ENCODE results near the gene EPOP. TPM values are rescaled to one million over a fixed set of nuclear protein-coding genes. Genes with fewer than 3 reads are reported as not detected.

The EPOP gene
- total and polyA plus RNA-seq, 2 experiments from 2014 or later, result 0.42 to 2.4 TPM

DNA sequence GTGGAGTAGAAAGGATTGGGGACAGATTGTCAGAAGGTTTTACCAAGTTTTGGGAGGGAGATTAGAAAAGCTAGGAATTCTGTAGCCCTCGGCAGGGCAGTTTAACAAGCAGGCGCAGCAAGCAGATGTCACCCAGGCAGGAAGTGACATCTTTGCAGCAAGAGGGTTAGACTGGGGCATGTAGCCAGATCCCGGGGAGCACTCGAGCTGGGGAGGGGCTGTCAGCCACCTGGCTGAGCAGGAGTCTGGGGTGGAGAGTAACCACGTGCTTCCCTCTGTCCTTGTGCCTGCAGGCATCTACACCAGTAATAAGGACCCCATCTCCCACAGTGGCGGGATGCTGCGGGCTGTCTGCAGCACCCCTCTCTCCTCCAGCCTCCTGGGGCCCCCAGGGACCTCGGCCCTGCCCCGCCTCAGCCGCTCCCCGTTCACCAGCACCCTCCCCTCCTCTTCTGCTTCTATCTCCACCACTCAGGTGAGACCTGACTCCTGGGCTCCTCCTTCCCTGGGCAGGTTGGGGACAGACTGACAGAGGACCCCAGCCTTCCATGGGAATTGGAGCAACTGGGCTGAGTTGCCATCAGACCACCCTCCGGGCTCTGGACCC lies 42.5 kb upstream of the EPOP start (continued):
- TF ChIP-seq, protein P1, sequence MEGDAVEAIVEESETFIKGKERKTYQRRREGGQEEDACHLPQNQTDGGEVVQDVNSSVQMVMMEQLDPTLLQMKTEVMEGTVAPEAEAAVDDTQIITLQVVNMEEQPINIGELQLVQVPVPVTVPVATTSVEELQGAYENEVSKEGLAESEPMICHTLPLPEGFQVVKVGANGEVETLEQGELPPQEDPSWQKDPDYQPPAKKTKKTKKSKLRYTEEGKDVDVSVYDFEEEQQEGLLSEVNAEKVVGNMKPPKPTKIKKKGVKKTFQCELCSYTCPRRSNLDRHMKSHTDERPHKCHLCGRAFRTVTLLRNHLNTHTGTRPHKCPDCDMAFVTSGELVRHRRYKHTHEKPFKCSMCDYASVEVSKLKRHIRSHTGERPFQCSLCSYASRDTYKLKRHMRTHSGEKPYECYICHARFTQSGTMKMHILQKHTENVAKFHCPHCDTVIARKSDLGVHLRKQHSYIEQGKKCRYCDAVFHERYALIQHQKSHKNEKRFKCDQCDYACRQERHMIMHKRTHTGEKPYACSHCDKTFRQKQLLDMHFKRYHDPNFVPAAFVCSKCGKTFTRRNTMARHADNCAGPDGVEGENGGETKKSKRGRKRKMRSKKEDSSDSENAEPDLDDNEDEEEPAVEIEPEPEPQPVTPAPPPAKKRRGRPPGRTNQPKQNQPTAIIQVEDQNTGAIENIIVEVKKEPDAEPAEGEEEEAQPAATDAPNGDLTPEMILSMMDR (conservative IDR thresholded peaks at IDR 0.05; ENCODE audit: low read depth in 2 of 2), result no peak
- TF ChIP-seq EZH2 (IDR thresholded peaks at IDR 0.05; ENCODE audit: low read depth, unreplicated experiment) (no peak), POLR2AphosphoS5 (IDR thresholded peaks at IDR 0.05; ENCODE audit: low read depth) (no peak)

DNA sequence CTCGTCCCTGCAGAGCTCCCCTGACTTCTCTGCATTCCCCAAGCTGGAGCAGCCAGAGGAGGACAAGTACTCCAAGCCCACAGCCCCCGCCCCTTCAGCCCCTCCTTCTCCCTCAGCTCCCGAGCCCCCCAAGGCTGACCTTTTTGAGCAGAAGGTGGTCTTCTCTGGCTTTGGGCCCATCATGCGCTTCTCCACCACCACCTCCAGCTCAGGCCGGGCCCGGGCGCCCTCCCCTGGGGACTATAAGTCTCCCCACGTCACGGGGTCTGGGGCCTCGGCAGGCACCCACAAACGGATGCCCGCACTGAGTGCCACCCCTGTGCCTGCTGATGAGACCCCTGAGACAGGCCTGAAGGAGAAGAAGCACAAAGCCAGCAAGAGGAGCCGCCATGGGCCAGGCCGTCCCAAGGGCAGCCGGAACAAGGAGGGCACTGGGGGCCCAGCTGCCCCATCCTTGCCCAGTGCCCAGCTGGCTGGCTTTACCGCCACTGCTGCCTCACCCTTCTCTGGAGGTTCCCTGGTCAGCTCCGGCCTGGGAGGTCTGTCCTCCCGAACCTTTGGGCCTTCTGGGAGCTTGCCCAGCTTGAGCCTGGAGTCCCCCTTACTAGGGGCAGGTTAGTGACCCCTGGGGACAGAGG lies 41.7 kb upstream of the EPOP start:
- Mint-ChIP-seq H3K27me3 (ENCODE audit: insufficient read depth, low read depth, poor library complexity) (peaks cover 33% of the 10 kb centered on the region), H3K4me1 (peaks cover 75% of the 10 kb centered on the region), H3K9me3 (no peaks in the 10 kb centered on the region; the same call in 1 of the 3 replicates), H3K27ac (no peak overlapping the region), H3K4me3 (no peak overlapping the region), H3K36me3 (ENCODE audit: low read depth) (peaks cover 14% of the 10 kb centered on the region)
- Histone ChIP-seq H3K9me2 (ENCODE audit: insufficient read depth) (no peaks in the 10 kb centered on the region), H3K4me2 (no peak overlapping the region), H3K27ac (ENCODE audit: low read depth) (no peak overlapping the region), H3K27me3 (ENCODE audit: insufficient read depth) (peaks cover 31% of the 10 kb centered on the region), H3K36me3 (ENCODE audit: insufficient read depth) (no peaks in the 10 kb centered on the region), H4K20me1 (replicated peaks; ENCODE audit: insufficient read depth) (peaks cover 3% of the 10 kb centered on the region; the same call in 1 of the 2 replicates), H2AFZ (no peak overlapping the region), H3K79me2 (replicated peaks; ENCODE audit: insufficient read depth) (no peaks in the 10 kb centered on the region), H3K4me1 (ENCODE audit: insufficient read depth) (peaks cover 18% of the 10 kb centered on the region; the same call in 1 of the 2 replicates), H3K4me3 (no peak overlapping the region), H3F3A (replicated peaks; ENCODE audit: low read depth) (peaks cover 15% of the 10 kb centered on the region)
- ATAC-seq (no peak), DNase-seq (ENCODE audit: low spot score) (no peak)
- TF ChIP-seq, protein P2, sequence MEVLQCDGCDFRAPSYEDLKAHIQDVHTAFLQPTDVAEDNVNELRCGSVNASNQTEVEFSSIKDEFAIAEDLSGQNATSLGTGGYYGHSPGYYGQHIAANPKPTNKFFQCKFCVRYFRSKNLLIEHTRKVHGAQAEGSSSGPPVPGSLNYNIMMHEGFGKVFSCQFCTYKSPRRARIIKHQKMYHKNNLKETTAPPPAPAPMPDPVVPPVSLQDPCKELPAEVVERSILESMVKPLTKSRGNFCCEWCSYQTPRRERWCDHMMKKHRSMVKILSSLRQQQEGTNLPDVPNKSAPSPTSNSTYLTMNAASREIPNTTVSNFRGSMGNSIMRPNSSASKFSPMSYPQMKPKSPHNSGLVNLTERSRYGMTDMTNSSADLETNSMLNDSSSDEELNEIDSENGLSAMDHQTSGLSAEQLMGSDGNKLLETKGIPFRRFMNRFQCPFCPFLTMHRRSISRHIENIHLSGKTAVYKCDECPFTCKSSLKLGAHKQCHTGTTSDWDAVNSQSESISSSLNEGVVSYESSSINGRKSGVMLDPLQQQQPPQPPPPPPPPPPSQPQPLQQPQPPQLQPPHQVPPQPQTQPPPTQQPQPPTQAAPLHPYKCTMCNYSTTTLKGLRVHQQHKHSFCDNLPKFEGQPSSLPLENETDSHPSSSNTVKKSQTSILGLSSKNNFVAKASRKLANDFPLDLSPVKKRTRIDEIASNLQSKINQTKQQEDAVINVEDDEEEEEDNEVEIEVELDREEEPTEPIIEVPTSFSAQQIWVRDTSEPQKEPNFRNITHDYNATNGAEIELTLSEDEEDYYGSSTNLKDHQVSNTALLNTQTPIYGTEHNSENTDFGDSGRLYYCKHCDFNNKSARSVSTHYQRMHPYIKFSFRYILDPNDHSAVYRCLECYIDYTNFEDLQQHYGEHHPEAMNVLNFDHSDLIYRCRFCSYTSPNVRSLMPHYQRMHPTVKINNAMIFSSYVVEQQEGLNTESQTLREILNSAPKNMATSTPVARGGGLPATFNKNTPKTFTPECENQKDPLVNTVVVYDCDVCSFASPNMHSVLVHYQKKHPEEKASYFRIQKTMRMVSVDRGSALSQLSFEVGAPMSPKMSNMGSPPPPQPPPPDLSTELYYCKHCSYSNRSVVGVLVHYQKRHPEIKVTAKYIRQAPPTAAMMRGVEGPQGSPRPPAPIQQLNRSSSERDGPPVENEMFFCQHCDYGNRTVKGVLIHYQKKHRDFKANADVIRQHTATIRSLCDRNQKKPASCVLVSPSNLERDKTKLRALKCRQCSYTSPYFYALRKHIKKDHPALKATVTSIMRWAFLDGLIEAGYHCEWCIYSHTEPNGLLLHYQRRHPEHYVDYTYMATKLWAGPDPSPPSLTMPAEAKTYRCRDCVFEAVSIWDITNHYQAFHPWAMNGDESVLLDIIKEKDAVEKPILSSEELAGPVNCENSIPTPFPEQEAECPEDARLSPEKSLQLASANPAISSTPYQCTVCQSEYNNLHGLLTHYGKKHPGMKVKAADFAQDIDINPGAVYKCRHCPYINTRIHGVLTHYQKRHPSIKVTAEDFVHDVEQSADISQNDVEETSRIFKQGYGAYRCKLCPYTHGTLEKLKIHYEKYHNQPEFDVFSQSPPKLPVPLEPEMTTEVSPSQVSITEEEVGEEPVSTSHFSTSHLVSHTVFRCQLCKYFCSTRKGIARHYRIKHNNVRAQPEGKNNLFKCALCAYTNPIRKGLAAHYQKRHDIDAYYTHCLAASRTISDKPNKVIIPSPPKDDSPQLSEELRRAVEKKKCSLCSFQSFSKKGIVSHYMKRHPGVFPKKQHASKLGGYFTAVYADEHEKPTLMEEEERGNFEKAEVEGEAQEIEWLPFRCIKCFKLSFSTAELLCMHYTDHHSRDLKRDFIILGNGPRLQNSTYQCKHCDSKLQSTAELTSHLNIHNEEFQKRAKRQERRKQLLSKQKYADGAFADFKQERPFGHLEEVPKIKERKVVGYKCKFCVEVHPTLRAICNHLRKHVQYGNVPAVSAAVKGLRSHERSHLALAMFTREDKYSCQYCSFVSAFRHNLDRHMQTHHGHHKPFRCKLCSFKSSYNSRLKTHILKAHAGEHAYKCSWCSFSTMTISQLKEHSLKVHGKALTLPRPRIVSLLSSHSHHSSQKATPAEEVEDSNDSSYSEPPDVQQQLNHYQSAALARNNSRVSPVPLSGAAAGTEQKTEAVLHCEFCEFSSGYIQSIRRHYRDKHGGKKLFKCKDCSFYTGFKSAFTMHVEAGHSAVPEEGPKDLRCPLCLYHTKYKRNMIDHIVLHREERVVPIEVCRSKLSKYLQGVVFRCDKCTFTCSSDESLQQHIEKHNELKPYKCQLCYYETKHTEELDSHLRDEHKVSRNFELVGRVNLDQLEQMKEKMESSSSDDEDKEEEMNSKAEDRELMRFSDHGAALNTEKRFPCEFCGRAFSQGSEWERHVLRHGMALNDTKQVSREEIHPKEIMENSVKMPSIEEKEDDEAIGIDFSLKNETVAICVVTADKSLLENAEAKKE (CRISPR knock-in tag; IDR thresholded peaks at IDR 0.05), result no peak
- no peak for TF ChIP-seq STAT1 (IDR thresholded peaks at IDR 0.05; ENCODE audit: unreplicated experiment)
- no peak for TF ChIP-seq NANOG (IDR thresholded peaks at IDR 0.05; ENCODE audit: borderline replicate concordance)
- TF ChIP-seq EZH2 (IDR thresholded peaks at IDR 0.05; ENCODE audit: low read depth, unreplicated experiment), result no peak
- no peak for TF ChIP-seq ZNF331 (CRISPR knock-in tag; IDR thresholded peaks at IDR 0.05; ENCODE audit: low read depth)
- TF ChIP-seq, protein P3, sequence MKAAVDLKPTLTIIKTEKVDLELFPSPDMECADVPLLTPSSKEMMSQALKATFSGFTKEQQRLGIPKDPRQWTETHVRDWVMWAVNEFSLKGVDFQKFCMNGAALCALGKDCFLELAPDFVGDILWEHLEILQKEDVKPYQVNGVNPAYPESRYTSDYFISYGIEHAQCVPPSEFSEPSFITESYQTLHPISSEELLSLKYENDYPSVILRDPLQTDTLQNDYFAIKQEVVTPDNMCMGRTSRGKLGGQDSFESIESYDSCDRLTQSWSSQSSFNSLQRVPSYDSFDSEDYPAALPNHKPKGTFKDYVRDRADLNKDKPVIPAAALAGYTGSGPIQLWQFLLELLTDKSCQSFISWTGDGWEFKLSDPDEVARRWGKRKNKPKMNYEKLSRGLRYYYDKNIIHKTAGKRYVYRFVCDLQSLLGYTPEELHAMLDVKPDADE (IDR thresholded peaks at IDR 0.05), result no peak
- no peak for TF ChIP-seq EZH2phosphoT487 (IDR thresholded peaks at IDR 0.05; ENCODE audit: unreplicated experiment)
- TF ChIP-seq, protein P4, sequence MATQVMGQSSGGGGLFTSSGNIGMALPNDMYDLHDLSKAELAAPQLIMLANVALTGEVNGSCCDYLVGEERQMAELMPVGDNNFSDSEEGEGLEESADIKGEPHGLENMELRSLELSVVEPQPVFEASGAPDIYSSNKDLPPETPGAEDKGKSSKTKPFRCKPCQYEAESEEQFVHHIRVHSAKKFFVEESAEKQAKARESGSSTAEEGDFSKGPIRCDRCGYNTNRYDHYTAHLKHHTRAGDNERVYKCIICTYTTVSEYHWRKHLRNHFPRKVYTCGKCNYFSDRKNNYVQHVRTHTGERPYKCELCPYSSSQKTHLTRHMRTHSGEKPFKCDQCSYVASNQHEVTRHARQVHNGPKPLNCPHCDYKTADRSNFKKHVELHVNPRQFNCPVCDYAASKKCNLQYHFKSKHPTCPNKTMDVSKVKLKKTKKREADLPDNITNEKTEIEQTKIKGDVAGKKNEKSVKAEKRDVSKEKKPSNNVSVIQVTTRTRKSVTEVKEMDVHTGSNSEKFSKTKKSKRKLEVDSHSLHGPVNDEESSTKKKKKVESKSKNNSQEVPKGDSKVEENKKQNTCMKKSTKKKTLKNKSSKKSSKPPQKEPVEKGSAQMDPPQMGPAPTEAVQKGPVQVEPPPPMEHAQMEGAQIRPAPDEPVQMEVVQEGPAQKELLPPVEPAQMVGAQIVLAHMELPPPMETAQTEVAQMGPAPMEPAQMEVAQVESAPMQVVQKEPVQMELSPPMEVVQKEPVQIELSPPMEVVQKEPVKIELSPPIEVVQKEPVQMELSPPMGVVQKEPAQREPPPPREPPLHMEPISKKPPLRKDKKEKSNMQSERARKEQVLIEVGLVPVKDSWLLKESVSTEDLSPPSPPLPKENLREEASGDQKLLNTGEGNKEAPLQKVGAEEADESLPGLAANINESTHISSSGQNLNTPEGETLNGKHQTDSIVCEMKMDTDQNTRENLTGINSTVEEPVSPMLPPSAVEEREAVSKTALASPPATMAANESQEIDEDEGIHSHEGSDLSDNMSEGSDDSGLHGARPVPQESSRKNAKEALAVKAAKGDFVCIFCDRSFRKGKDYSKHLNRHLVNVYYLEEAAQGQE (IDR thresholded peaks at IDR 0.05; ENCODE audit: unreplicated experiment), result no peak

Measured in GM23338 (cell line).